ENCODE data around the gene AUTS2.

AUTS2 gene

DNA sequence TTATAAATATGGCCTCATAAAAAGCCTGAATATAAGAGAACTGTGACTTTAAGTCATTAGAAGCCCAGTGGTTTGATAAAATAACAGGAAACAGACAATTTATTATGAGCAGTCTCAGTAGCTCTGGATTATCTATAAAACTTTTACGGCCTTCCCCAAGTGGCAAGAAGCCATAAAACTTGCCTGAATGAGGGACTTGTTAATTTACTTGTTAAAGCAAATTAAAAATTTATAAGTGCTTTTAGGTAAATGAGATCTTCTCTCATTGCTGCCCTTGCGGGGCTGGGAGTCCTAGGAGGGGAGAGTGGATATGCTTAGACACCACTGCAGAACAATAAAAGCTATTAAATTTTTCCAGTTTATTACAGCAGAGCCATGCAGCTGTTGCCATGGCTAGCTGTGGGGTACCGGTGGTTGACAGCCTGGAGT, 499.9 kb downstream of the AUTS2 start (continued):
- TF ChIP-seq ZNF610 (tag by site-specific recombination; IDR thresholded peaks at IDR 0.05; ENCODE audit: borderline replicate concordance): no peak
- peak; percentile 71 for TF ChIP-seq SCRT1 (tag by site-specific recombination; IDR thresholded peaks at IDR 0.05; ENCODE audit: borderline replicate concordance)
- TF ChIP-seq ZBTB21 (tag by site-specific recombination; IDR thresholded peaks at IDR 0.05): no peak
- TF ChIP-seq SP7 (tag by site-specific recombination; IDR thresholded peaks at IDR 0.05): peak; percentile 92
- TF ChIP-seq REPIN1 (tag by site-specific recombination; IDR thresholded peaks at IDR 0.05; ENCODE audit: low read depth): 0 out of 2 replicates have a peak, but pooled peaks have one; percentile 32
- no peak for TF ChIP-seq ZNF2 (tag by site-specific recombination; IDR thresholded peaks at IDR 0.05)
- TF ChIP-seq HOXC10 (CRISPR knock-in tag; IDR thresholded peaks at IDR 0.05): no peak
- TF ChIP-seq BCL11A (tag by site-specific recombination; IDR thresholded peaks at IDR 0.05; ENCODE audit: low read depth): peak; percentile 90
- TF ChIP-seq ZFP37 (tag by site-specific recombination; IDR thresholded peaks at IDR 0.05): no peak
- 0 out of 2 replicates have a peak, but pooled peaks have one; percentile 22 for TF ChIP-seq SP3 (tag by site-specific recombination; IDR thresholded peaks at IDR 0.05)
- TF ChIP-seq KLF17 (tag by site-specific recombination; IDR thresholded peaks at IDR 0.05): no peak
- peak; percentile 39; the same call in 1 of the 2 replicates for TF ChIP-seq ZNF501 (tag by site-specific recombination; IDR thresholded peaks at IDR 0.05)
- peak; percentile 35; the same call in 1 of the 2 replicates for TF ChIP-seq ZNF596 (tag by site-specific recombination; IDR thresholded peaks at IDR 0.05)
- TF ChIP-seq ZNF140 (tag by site-specific recombination; IDR thresholded peaks at IDR 0.05): no peak
- peak; percentile 35; the same call in 1 of the 2 replicates for TF ChIP-seq ZNF76 (tag by site-specific recombination; IDR thresholded peaks at IDR 0.05; ENCODE audit: borderline replicate concordance, low read depth)
- TF ChIP-seq, protein P1, sequence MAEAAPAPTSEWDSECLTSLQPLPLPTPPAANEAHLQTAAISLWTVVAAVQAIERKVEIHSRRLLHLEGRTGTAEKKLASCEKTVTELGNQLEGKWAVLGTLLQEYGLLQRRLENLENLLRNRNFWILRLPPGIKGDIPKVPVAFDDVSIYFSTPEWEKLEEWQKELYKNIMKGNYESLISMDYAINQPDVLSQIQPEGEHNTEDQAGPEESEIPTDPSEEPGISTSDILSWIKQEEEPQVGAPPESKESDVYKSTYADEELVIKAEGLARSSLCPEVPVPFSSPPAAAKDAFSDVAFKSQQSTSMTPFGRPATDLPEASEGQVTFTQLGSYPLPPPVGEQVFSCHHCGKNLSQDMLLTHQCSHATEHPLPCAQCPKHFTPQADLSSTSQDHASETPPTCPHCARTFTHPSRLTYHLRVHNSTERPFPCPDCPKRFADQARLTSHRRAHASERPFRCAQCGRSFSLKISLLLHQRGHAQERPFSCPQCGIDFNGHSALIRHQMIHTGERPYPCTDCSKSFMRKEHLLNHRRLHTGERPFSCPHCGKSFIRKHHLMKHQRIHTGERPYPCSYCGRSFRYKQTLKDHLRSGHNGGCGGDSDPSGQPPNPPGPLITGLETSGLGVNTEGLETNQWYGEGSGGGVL (tag by site-specific recombination; IDR thresholded peaks at IDR 0.05): peak; percentile 31; the same call in 1 of the 2 replicates
- no peak for TF ChIP-seq ZNF585B (tag by site-specific recombination; IDR thresholded peaks at IDR 0.05)
- no peak for TF ChIP-seq ZNF830 (tag by site-specific recombination; IDR thresholded peaks at IDR 0.05; ENCODE audit: low read depth)
- no peak for TF ChIP-seq ZNF701 (tag by site-specific recombination; IDR thresholded peaks at IDR 0.05)
- no peak for TF ChIP-seq ZNF423 (tag by site-specific recombination; IDR thresholded peaks at IDR 0.05)
- TF ChIP-seq ZNF302 (tag by site-specific recombination; IDR thresholded peaks at IDR 0.05; ENCODE audit: low read depth): no peak
- peak; percentile 82 for TF ChIP-seq BCL11B (tag by site-specific recombination; IDR thresholded peaks at IDR 0.05; ENCODE audit: low read depth)
- TF ChIP-seq, protein P2, sequence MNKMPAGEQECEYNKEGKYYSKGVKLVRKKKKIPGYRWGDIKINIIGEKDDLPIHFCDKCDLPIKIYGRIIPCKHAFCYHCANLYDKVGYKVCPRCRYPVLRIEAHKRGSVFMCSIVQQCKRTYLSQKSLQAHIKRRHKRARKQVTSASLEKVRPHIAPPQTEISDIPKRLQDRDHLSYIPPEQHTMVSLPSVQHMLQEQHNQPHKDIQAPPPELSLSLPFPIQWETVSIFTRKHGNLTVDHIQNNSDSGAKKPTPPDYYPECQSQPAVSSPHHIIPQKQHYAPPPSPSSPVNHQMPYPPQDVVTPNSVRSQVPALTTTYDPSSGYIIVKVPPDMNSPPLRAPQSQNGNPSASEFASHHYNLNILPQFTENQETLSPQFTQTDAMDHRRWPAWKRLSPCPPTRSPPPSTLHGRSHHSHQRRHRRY (tag by site-specific recombination; IDR thresholded peaks at IDR 0.05): no peak
- peak; percentile 63; the same call in 1 of the 2 replicates for TF ChIP-seq ZNF391 (tag by site-specific recombination; IDR thresholded peaks at IDR 0.05; ENCODE audit: borderline replicate concordance, low read depth)
- TF ChIP-seq ZFP3 (tag by site-specific recombination; IDR thresholded peaks at IDR 0.05; ENCODE audit: low read depth): no peak
- TF ChIP-seq KLF8 (tag by site-specific recombination; IDR thresholded peaks at IDR 0.05): peak; percentile 70
- TF ChIP-seq ZNF837 (tag by site-specific recombination; IDR thresholded peaks at IDR 0.05): no peak
- TF ChIP-seq ZNF362 (tag by site-specific recombination; IDR thresholded peaks at IDR 0.05): no peak
- TF ChIP-seq ZBTB11 (tag by site-specific recombination; conservative IDR thresholded peaks at IDR 0.05; ENCODE audit: low read depth): no peak
- peak; percentile 82 for TF ChIP-seq GLIS1 (tag by site-specific recombination; IDR thresholded peaks at IDR 0.05)
- peak; percentile 67; the same call in 1 of the 2 replicates for TF ChIP-seq MZF1 (tag by site-specific recombination; IDR thresholded peaks at IDR 0.05; ENCODE audit: borderline replicate concordance)
- TF ChIP-seq, protein P3, sequence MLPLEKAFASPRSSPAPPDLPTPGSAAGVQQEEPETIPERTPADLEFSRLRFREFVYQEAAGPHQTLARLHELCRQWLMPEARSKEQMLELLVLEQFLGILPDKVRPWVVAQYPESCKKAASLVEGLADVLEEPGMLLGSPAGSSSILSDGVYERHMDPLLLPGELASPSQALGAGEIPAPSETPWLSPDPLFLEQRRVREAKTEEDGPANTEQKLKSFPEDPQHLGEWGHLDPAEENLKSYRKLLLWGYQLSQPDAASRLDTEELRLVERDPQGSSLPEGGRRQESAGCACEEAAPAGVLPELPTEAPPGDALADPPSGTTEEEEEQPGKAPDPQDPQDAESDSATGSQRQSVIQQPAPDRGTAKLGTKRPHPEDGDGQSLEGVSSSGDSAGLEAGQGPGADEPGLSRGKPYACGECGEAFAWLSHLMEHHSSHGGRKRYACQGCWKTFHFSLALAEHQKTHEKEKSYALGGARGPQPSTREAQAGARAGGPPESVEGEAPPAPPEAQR (tag by site-specific recombination; IDR thresholded peaks at IDR 0.05): no peak
